Skin epidermis (tissue), 12 donors: ENCODE measurements around the gene FBXO48.

ENCODE experiments used
- H3K27ac ChIP-seq, 21 experiments: fragments of 200-600 bp; sonication (generic) in 11 of 21; one replicate each; pipeline ENCODE4 v1.5.0; 2020; ENCODE audit warnings: mild to moderate bottlenecking in 3 of 21, inconsistent platforms in 2 of 21, moderate library complexity in 2 of 21
- H3K4me3 ChIP-seq, 7 experiments: fragments of 200-600 bp; sonication (generic) in 2 of 7; one replicate each; pipeline ENCODE4 v1.5.0; 2020; ENCODE audit warnings: inconsistent platforms in 2 of 7, mild to moderate bottlenecking in 2 of 7, moderate library complexity in 1 of 7

Gene FBXO48

GRCh38 chr2:68417926-68418325 is 49.2 kb downstream of the FBXO48 start:
- H3K27ac ChIP-seq = peak overlapping the region in 1 of 21 experiments; percentile 36

GRCh38 chr2:68416081-68416675 is 50.9 kb downstream of the FBXO48 start:
- H3K4me3 ChIP-seq = no peak overlapping the region
- peak overlapping the region in 2 of 21 experiments; percentile 8 to 38 for H3K27ac ChIP-seq

More at GRCh38 chr2:68417926-68418325, 49.2 kb downstream of the FBXO48 start:
- no peak overlapping the region for H3K4me3 ChIP-seq

GRCh38 chr2:68415521-68415920 is 51.6 kb downstream of the FBXO48 start:
- Histone ChIP-seq H3K27ac (no peak overlapping the region), H3K4me3 (no peak overlapping the region)

- Histone ChIP-seq H3K27ac (no peak overlapping the region), H3K4me3 (no peak overlapping the region)
Measured at GRCh38 chr2:68414876-68415275, 52.2 kb downstream of the FBXO48 start.

GRCh38 chr2:68414452-68414851 is 52.6 kb downstream of the FBXO48 start:
- Histone ChIP-seq H3K27ac (no peak overlapping the region), H3K4me3 (no peak overlapping the region)

- Histone ChIP-seq H3K4me3 (no peak overlapping the region), H3K27ac (no peak overlapping the region)
Measured at GRCh38 chr2:68413466-68413865, 53.6 kb downstream of the FBXO48 start.

GRCh38 chr2:68412127-68412819 is 54.8 kb downstream of the FBXO48 start:
- peak overlapping the region in 1 of 21 experiments; percentile 55 for H3K27ac ChIP-seq
- no peak overlapping the region for H3K4me3 ChIP-seq

- Histone ChIP-seq H3K27ac (peak overlapping the region in 1 of 21 experiments; percentile 55), H3K4me3 (no peak overlapping the region)
Measured at GRCh38 chr2:68411397-68412126, 55.5 kb downstream of the FBXO48 start.
